SU-DHL-6 (cell line): Measurements from ENCODE around the gene TMEM62.
A peak's percentile ranks its signal among the peaks of the same experiment; 100 is the strongest.

Source experiments
- H2AFZ ChIP-seq: fragments of 200-600 bp; sonication (generic); 2 replicates; pipeline ENCODE4 v1.6.1; 2014; ENCODE audit warnings: low read depth, mild to moderate bottlenecking, moderate library complexity, mixed read lengths, antibody characterized with exemption, low read length; ENCODE audit not compliant: severe bottlenecking
- H3F3A ChIP-seq: fragments of 200-600 bp; shearing (Covaris generic); 2 replicates; pipeline ENCODE4 v1.6.0; 2016; ENCODE audit warnings: antibody characterized with exemption, mild to moderate bottlenecking; ENCODE audit not compliant: insufficient read depth
- H3K27ac ChIP-seq: fragments of 200-600 bp; sonication (generic); 2 replicates; pipeline ENCODE4 v1.5.1; 2016; ENCODE audit warnings: low read depth, mild to moderate bottlenecking, low read length, moderate library complexity, mixed read lengths
- H3K27me3 ChIP-seq: fragments of 200-600 bp; sonication (generic), shearing (Covaris generic); 2 replicates; pipeline ENCODE4 v1.6.0; 2014; ENCODE audit warnings: mild to moderate bottlenecking, low read length
- H3K36me3 ChIP-seq: fragments of 200-600 bp; sonication (generic); 2 replicates; pipeline ENCODE4 v1.6.1; 2014; ENCODE audit warnings: mild to moderate bottlenecking, low read length, mixed read lengths
- H3K4me2 ChIP-seq: fragments of 300-600, 200-600 bp; shearing (Covaris generic), sonication (generic); 2 replicates; pipeline ENCODE4 v1.6.0; 2014; ENCODE audit warnings: low read length, low read depth, mild to moderate bottlenecking; ENCODE audit not compliant: poor library complexity, severe bottlenecking
- H3K4me3 ChIP-seq: fragments of 200-600 bp; sonication (generic); 2 replicates; pipeline ENCODE4 v1.5.1; 2014; ENCODE audit warnings: antibody characterized with exemption, low read length, mild to moderate bottlenecking, mixed read lengths; ENCODE audit not compliant: insufficient read depth, poor library complexity, severe bottlenecking
- H3K79me2 ChIP-seq: fragments of 200-600 bp; sonication (generic); 2 replicates; pipeline ENCODE4 v1.6.1; 2014; ENCODE audit warnings: mild to moderate bottlenecking, low read length, moderate library complexity; ENCODE audit not compliant: insufficient read depth
- H3K9ac ChIP-seq: fragments of 200-600 bp; sonication (generic); 2 replicates; pipeline ENCODE4 v1.7.0; 2014; ENCODE audit warnings: mild to moderate bottlenecking, low read length
- H3K9me2 ChIP-seq: fragments of 200-600 bp; sonication (generic); replicated peaks from 2 replicates; pipeline ENCODE4 v1.6.1; 2014; ENCODE audit warnings: low read length; ENCODE audit not compliant: insufficient read depth
- H3K9me3 ChIP-seq: fragments of 200-600 bp; sonication (generic); 2 replicates; pipeline ENCODE4 v1.6.1; 2014; ENCODE audit warnings: low read length, mixed read lengths; ENCODE audit not compliant: insufficient read depth
- H4K20me1 ChIP-seq: fragments of 200-600 bp; sonication (generic); 2 replicates; pipeline ENCODE4 v1.6.1; 2014; ENCODE audit warnings: low read depth, mild to moderate bottlenecking, antibody characterized with exemption, low read length, moderate library complexity, mixed read lengths
- CTCF ChIP-seq: fragments of 200-600 bp; sonication (generic); IDR thresholded peaks from one replicate; pipeline ENCODE4 v1.5.1; 2017; ENCODE audit warnings: antibody characterized with exemption, mild to moderate bottlenecking, low read length, moderate library complexity; ENCODE audit not compliant: insufficient read depth, poor library complexity, severe bottlenecking
- EZH2phosphoT487 ChIP-seq: fragments of 200-600 bp; sonication (generic), shearing (Covaris generic); conservative IDR thresholded peaks from 2 replicates; pipeline ENCODE4 v1.6.1; 2018; ENCODE audit warnings: mild to moderate bottlenecking, antibody characterized with exemption, low read length, moderate library complexity, mixed read lengths

TMEM62 gene

GRCh38 chr15:43218908-43219706 lies 85.7 kb downstream of the TMEM62 start:
- Histone ChIP-seq H2AFZ (no peak overlapping the region), H3K9me2 (no peaks in the 10 kb centered on the region), H3K9ac (no peak overlapping the region), H3K27ac (no peak overlapping the region), H3K9me3 (no peaks in the 10 kb centered on the region), H3K36me3 (no peaks in the 10 kb centered on the region), H3K4me3 (no peak overlapping the region), H3K79me2 (no peaks in the 10 kb centered on the region), H4K20me1 (no peaks in the 10 kb centered on the region), H3K27me3 (no peaks in the 10 kb centered on the region; the same call in 1 of the 2 replicates), H3K4me2 (no peak overlapping the region), H3F3A (no peaks in the 10 kb centered on the region)
- TF ChIP-seq EZH2phosphoT487: no peak
- peak; percentile 14 for TF ChIP-seq CTCF

GRCh38 chr15:43219929-43220928 lies 86.8 kb downstream of the TMEM62 start:
- no peak overlapping the region for H2AFZ ChIP-seq
- H3K9me2 ChIP-seq: no peaks in the 10 kb centered on the region
- H3K36me3 ChIP-seq: no peaks in the 10 kb centered on the region
- no peaks in the 10 kb centered on the region for H3K9me3 ChIP-seq
- no peak overlapping the region for H3K4me3 ChIP-seq
- no peak for TF ChIP-seq CTCF
- no peak for TF ChIP-seq EZH2phosphoT487
- no peak overlapping the region for H3K4me2 ChIP-seq
- no peaks in the 10 kb centered on the region for H3F3A ChIP-seq
- no peaks in the 10 kb centered on the region; the same call in 1 of the 2 replicates for H3K27me3 ChIP-seq
- no peak overlapping the region for H3K9ac ChIP-seq
- no peak overlapping the region for H3K27ac ChIP-seq
- no peaks in the 10 kb centered on the region for H3K79me2 ChIP-seq
- no peaks in the 10 kb centered on the region for H4K20me1 ChIP-seq

- Histone ChIP-seq H3F3A (no peaks in the 10 kb centered on the region), H3K4me3 (no peak within 1 kb of the TSS), H3K36me3 (no peaks in the 10 kb centered on the region), H3K27ac (no peak within 1 kb of the TSS), H3K27me3 (no peaks in the 10 kb centered on the region; the same call in 1 of the 2 replicates), H4K20me1 (no peaks in the 10 kb centered on the region), H2AFZ (no peak within 1 kb of the TSS), H3K9me3 (no peaks in the 10 kb centered on the region), H3K9ac (no peak within 1 kb of the TSS), H3K79me2 (no peaks in the 10 kb centered on the region), H3K4me2 (no peak within 1 kb of the TSS), H3K9me2 (no peaks in the 10 kb centered on the region)
- no peak for TF ChIP-seq EZH2phosphoT487
- TF ChIP-seq CTCF: no peak
Measured at GRCh38 chr15:43220991-43221403, 87.6 kb downstream of the TMEM62 start, which contains the start of gene EPB42. EPB42 (minus strand) TSS chr15:43221018; CDS start chr15:43220825, 193 bp downstream.
